Adipocyte (in vitro differentiated cells): ENCODE data around the gene CLNK.
A peak's percentile ranks its signal among the peaks of the same experiment; 100 is the strongest.

ENCODE experiments used
- DNase-seq: peaks from one replicate; pipeline ENCODE4 v3.0.0-alpha.2; 2015; ENCODE audit warnings: low read depth
- H3K27me3 ChIP-seq: replicated peaks from 2 replicates; pipeline ENCODE4 v1.7.0; 2013; ENCODE audit warnings: mild to moderate bottlenecking, low read length, moderate library complexity; ENCODE audit not compliant: control insufficient read depth, insufficient read depth
- H3K36me3 ChIP-seq: 2 replicates; pipeline ENCODE4 v1.7.0; 2013; ENCODE audit warnings: low read length, mild to moderate bottlenecking, moderate library complexity; ENCODE audit not compliant: control insufficient read depth, insufficient read depth, severe bottlenecking
- H3K4me1 ChIP-seq: 2 replicates; pipeline ENCODE4 v1.7.0; 2013; ENCODE audit warnings: mild to moderate bottlenecking, low read length, moderate library complexity; ENCODE audit not compliant: control insufficient read depth, insufficient read depth
- H3K4me3 ChIP-seq: 2 replicates; pipeline ENCODE4 v1.7.0; 2013; ENCODE audit warnings: mild to moderate bottlenecking, low read length, moderate library complexity
- H3K9ac ChIP-seq: 2 replicates; pipeline ENCODE4 v1.7.0; 2013; ENCODE audit warnings: mild to moderate bottlenecking, low read length, moderate library complexity
- H3K9me3 ChIP-seq: 2 replicates; pipeline ENCODE4 v1.7.0; 2013; ENCODE audit warnings: mild to moderate bottlenecking, low read length, moderate library complexity; ENCODE audit not compliant: control insufficient read depth

CLNK gene

GRCh38 chr4:10462876-10463275, 221.7 kb downstream of the CLNK start:
- peaks cover 8% of the 10 kb centered on the region for H3K9me3 ChIP-seq
- no peak for DNase-seq
- H3K9ac ChIP-seq, result no peak overlapping the region
- no peak overlapping the region for H3K4me3 ChIP-seq
- H3K4me1 ChIP-seq, result no peaks in the 10 kb centered on the region
- peaks cover 43% of the 10 kb centered on the region for H3K27me3 ChIP-seq
- no peaks in the 10 kb centered on the region for H3K36me3 ChIP-seq

GRCh38 chr4:10461850-10462400, 222.6 kb downstream of the CLNK start:
- H3K4me3 ChIP-seq, result peak overlapping the region; percentile 70
- H3K4me1 ChIP-seq, result no peaks in the 10 kb centered on the region
- H3K27me3 ChIP-seq, result peaks cover 43% of the 10 kb centered on the region
- no peak for DNase-seq
- H3K36me3 ChIP-seq, result no peaks in the 10 kb centered on the region
- H3K9me3 ChIP-seq, result peaks cover 8% of the 10 kb centered on the region
- no peak overlapping the region for H3K9ac ChIP-seq

- DNase-seq, result peak; percentile 69
- Histone ChIP-seq H3K27me3 (peaks cover 43% of the 10 kb centered on the region), H3K9me3 (peaks cover 8% of the 10 kb centered on the region), H3K4me1 (peaks cover 2% of the 10 kb centered on the region), H3K36me3 (no peaks in the 10 kb centered on the region), H3K9ac (no peak overlapping the region), H3K4me3 (peak overlapping the region; percentile 70)
These were observed 223.3 kb downstream of the CLNK start for GRCh38 chr4:10461091-10461849.

- Histone ChIP-seq H3K4me1 (peaks cover 6% of the 10 kb centered on the region), H3K27me3 (peaks cover 43% of the 10 kb centered on the region)
- DNase-seq, result no peak
These were observed 224.1 kb downstream of the CLNK start for GRCh38 chr4:10460313-10461047.

GRCh38 chr4:10459305-10459704, 225.3 kb downstream of the CLNK start:
- H3K27me3 ChIP-seq, result peaks cover 41% of the 10 kb centered on the region
- no peak for DNase-seq
- H3K9me3 ChIP-seq, result peaks cover 5% of the 10 kb centered on the region
- peaks cover 6% of the 10 kb centered on the region for H3K4me1 ChIP-seq
- no peak overlapping the region for H3K9ac ChIP-seq
- no peak overlapping the region for H3K4me3 ChIP-seq
- peaks cover 4% of the 10 kb centered on the region for H3K36me3 ChIP-seq

More at GRCh38 chr4:10460313-10461047, 224.1 kb downstream of the CLNK start:
- Histone ChIP-seq H3K9me3 (peaks cover 8% of the 10 kb centered on the region), H3K4me3 (peak overlapping the region; percentile 40), H3K36me3 (no peaks in the 10 kb centered on the region), H3K9ac (no peak overlapping the region)

GRCh38 chr4:10458177-10458576, 226.4 kb downstream of the CLNK start:
- peaks cover 5% of the 10 kb centered on the region for H3K9me3 ChIP-seq
- H3K27me3 ChIP-seq, result peaks cover 35% of the 10 kb centered on the region
- H3K9ac ChIP-seq, result no peak overlapping the region
- H3K4me3 ChIP-seq, result no peak overlapping the region
- no peak for DNase-seq
- H3K4me1 ChIP-seq, result peaks cover 6% of the 10 kb centered on the region
- peaks cover 8% of the 10 kb centered on the region for H3K36me3 ChIP-seq

GRCh38 chr4:10457255-10457801, 227.2 kb downstream of the CLNK start, which contains the start of gene ZNF518B:
TSS of gene ZNF518B (minus strand) at chr4:10457426. CDS start at chr4:10446328, 11,098 bp downstream.
- DNase-seq, result peak; percentile 87
- Histone ChIP-seq H3K9me3 (peaks cover 5% of the 10 kb centered on the region), H3K4me3 (peak within 1 kb of the TSS; percentile 82), H3K27me3 (peaks cover 27% of the 10 kb centered on the region), H3K4me1 (peaks cover 10% of the 10 kb centered on the region), H3K9ac (peak within 1 kb of the TSS; percentile 61), H3K36me3 (peaks cover 12% of the 10 kb centered on the region)

GRCh38 chr4:10456595-10457254, 227.8 kb downstream of the CLNK start:
- Histone ChIP-seq H3K9ac (peak overlapping the region; percentile 61), H3K4me3 (peak overlapping the region; percentile 82), H3K36me3 (peaks cover 12% of the 10 kb centered on the region), H3K4me1 (peaks cover 16% of the 10 kb centered on the region), H3K27me3 (peaks cover 21% of the 10 kb centered on the region), H3K9me3 (peaks cover under 1% of the 10 kb centered on the region)
- DNase-seq, result peak; percentile 77

GRCh38 chr4:10456260-10456594, 228.3 kb downstream of the CLNK start:
- peak overlapping the region; percentile 82 for H3K4me3 ChIP-seq
- H3K36me3 ChIP-seq, result peaks cover 12% of the 10 kb centered on the region
- peak overlapping the region; percentile 61 for H3K9ac ChIP-seq
- H3K27me3 ChIP-seq, result peaks cover 17% of the 10 kb centered on the region
- no peak for DNase-seq
- H3K4me1 ChIP-seq, result peaks cover 20% of the 10 kb centered on the region
- H3K9me3 ChIP-seq, result no peaks in the 10 kb centered on the region

- H3K27me3 ChIP-seq, result peaks cover 11% of the 10 kb centered on the region
- DNase-seq, result no peak
- H3K36me3 ChIP-seq, result peaks cover 15% of the 10 kb centered on the region
- H3K4me3 ChIP-seq, result no peak overlapping the region
- H3K4me1 ChIP-seq, result peaks cover 29% of the 10 kb centered on the region
- no peak overlapping the region for H3K9ac ChIP-seq
- H3K9me3 ChIP-seq, result no peaks in the 10 kb centered on the region
These were observed 229.4 kb downstream of the CLNK start for GRCh38 chr4:10455133-10455532.
